NB4 (cell line): ENCODE data around the gene L3MBTL4.

ENCODE experiments used
- MYC ChIP-seq: IDR thresholded peaks from 2 replicates; pipeline ENCODE4 v1.6.1; 2011; ENCODE audit warnings: low read depth, low read length
- POLR2A ChIP-seq: IDR thresholded peaks from 2 replicates; pipeline ENCODE4 v1.6.1; 2011; ENCODE audit warnings: mild to moderate bottlenecking; ENCODE audit not compliant: insufficient read length; ENCODE audit errors: extremely low read depth
- TF ChIP-seq, protein P1 (sequence below): IDR thresholded peaks from one replicate; pipeline ENCODE4 v1.5.1; 2012; ENCODE audit warnings: low read depth, low read length
- TF ChIP-seq, protein P2 (sequence below): IDR thresholded peaks from 2 replicates; pipeline ENCODE4 v1.6.1; 2011; ENCODE audit warnings: low read depth, low read length

DNA sequence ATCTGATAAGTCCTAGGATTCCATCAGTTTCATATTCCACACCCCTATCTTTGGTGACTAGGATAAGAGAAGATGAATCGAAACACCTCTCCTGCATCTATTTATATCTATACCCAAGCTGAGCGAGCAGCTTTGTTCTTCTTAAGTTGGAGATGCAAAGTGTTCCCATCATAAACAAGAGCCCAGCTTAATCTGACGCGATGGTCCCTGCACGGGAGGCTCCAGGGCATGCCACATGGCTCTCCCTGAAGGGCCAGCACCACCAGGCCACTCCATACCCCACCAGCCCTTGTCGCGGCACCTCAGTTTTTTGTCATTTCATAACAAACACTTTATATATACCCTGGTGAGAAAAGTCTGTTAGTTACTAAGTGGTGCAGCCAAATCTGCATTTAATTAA lies 255.3 kb downstream of the L3MBTL4 start:
- TF ChIP-seq POLR2A (no peak), MYC (no peak)
- TF ChIP-seq, protein P1, sequence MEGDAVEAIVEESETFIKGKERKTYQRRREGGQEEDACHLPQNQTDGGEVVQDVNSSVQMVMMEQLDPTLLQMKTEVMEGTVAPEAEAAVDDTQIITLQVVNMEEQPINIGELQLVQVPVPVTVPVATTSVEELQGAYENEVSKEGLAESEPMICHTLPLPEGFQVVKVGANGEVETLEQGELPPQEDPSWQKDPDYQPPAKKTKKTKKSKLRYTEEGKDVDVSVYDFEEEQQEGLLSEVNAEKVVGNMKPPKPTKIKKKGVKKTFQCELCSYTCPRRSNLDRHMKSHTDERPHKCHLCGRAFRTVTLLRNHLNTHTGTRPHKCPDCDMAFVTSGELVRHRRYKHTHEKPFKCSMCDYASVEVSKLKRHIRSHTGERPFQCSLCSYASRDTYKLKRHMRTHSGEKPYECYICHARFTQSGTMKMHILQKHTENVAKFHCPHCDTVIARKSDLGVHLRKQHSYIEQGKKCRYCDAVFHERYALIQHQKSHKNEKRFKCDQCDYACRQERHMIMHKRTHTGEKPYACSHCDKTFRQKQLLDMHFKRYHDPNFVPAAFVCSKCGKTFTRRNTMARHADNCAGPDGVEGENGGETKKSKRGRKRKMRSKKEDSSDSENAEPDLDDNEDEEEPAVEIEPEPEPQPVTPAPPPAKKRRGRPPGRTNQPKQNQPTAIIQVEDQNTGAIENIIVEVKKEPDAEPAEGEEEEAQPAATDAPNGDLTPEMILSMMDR: no peak
- TF ChIP-seq, protein P2, sequence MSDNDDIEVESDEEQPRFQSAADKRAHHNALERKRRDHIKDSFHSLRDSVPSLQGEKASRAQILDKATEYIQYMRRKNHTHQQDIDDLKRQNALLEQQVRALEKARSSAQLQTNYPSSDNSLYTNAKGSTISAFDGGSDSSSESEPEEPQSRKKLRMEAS: no peak
